GM10266 (cell line): ENCODE results near the gene ST14.
"Not testable (repeated sequence)": the region's sequence is repeated elsewhere in the genome, so short reads cannot be mapped to it uniquely, and the experiment has no call there.

Source experiments
- DNase-seq: peaks from one replicate; pipeline ENCODE4 v3.0.0; 2012; ENCODE audit errors: extremely low spot score
- TF ChIP-seq, protein P1 (sequence below): IDR thresholded peaks from 2 replicates; pipeline ENCODE4 v1.5.1; 2012; ENCODE audit warnings: mild to moderate bottlenecking, low read depth; ENCODE audit not compliant: control insufficient read depth, insufficient read depth; ENCODE audit errors: missing control alignments

ST14 gene

DNA sequence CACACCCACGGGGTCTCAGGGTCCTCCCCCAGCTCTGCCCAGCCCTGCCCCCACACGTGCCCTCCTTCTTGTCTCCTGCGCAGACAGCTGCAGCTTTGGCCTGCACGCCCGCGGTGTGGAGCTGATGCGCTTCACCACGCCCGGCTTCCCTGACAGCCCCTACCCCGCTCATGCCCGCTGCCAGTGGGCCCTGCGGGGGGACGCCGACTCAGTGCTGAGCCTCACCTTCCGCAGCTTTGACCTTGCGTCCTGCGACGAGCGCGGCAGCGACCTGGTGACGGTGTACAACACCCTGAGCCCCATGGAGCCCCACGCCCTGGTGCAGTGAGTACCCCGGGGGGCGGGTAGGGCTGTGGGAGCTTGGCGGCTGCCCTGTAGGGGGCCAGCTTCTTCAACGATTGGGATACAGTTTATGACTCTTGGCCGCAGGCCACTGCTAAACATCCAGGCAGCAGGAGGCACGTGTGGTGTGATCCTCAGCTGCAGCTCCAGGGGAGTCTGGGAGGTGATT is 30.8 kb downstream of the ST14 start:
- DNase-seq: no peak
- TF ChIP-seq, protein P1, sequence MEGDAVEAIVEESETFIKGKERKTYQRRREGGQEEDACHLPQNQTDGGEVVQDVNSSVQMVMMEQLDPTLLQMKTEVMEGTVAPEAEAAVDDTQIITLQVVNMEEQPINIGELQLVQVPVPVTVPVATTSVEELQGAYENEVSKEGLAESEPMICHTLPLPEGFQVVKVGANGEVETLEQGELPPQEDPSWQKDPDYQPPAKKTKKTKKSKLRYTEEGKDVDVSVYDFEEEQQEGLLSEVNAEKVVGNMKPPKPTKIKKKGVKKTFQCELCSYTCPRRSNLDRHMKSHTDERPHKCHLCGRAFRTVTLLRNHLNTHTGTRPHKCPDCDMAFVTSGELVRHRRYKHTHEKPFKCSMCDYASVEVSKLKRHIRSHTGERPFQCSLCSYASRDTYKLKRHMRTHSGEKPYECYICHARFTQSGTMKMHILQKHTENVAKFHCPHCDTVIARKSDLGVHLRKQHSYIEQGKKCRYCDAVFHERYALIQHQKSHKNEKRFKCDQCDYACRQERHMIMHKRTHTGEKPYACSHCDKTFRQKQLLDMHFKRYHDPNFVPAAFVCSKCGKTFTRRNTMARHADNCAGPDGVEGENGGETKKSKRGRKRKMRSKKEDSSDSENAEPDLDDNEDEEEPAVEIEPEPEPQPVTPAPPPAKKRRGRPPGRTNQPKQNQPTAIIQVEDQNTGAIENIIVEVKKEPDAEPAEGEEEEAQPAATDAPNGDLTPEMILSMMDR: no peak

DNA sequence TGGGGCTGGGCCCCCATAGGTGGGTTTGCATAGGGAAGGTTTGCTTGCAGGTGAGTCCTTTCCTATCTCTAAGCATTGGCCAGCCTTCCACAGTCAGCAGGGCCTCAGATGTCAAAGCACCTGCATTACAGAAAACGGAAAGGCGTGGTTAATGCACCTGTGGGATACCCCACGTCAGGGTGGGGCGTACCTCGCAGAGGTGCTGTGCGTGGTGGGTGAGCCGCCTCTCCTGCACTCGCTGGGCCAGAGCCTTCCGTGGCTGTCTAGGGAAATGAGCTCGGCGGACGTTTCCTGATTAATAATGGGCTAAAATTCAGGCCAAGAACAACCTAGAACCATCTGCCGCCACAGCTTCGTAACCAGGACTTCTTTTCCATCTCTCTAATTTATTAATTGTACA is 32.3 kb downstream of the ST14 start:
- no peak for DNase-seq
- TF ChIP-seq, protein P1: no peak

DNA sequence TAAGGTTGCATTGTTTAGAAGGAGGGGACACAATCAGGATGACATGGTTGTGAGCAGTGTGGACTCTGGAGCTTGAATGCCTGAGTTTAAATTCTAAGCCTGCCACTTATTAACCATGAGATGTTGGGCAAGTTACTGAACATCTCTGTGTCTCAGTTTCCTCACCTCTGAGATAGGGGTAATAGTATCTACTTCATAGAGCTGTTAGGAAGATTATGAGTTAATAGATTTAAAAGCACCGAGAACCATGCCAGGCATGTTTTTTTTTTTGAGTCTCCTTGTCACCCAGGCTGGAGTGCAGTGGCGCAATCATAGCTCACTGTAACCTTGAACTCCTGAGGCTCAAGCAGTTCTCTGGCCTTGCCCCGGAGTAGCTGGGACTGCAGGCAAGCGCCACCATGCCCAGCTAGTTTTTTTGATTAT is 33.3 kb downstream of the ST14 start:
- TF ChIP-seq, protein P1: no peak
- DNase-seq: no peak

DNA sequence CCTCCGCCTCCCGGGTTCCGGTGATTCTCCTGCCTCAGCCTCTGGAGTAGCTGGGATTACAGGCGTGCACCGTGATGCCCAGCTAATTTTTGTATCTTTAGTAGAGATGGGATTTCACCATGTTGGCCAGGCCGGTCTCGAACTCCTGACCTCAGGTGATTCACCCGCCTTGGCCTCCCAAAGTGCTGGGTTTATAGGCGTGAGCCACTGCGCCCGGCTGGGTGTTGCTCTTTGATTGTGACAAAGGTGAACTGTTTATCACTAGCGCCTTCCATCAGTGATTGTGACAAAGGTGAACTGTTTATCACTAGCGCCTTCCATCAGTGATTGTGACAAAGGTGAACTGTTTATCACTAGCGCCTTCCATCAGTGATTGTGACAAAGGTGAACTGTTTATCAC is 34.0 kb downstream of the ST14 start:
- DNase-seq: not testable (repeated sequence)

DNA sequence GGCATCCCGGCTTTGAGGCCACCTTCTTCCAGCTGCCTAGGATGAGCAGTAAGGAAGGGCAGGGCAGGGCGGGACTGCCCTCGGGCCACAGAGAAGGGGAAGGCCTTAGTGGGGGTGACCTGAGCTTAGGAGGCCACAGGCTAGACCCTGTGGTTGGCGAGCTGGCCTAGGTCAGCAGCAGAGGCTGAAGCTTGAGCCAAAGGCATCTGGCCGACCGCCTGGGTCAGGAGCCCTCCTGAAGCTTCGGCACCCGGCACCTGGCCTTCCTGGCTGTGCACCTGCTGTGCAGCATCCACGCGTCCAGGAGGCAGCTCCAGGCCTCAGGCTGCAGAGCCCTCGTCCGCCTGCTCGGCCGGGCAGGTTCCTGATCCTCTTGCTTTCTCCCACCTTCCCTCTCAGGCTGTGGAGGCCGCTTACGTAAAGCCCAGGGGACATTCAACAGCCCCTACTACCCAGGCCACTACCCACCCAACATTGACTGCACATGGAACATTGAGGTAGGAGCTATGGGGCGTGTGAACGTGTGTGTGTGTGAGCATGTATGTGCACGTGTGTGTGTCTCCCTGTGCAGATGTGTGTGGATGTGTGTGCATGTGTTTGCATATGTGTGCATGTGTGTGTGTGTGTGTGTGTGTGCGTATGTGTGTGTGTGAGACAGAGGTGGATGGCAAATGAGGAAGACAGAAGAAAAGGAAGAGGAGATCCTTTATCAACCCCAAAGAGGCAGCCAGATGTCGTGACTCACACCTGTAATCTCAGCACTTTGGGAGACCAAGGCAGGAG is 34.9 kb downstream of the ST14 start:
- DNase-seq: no peak
- TF ChIP-seq, protein P1: no peak

DNA sequence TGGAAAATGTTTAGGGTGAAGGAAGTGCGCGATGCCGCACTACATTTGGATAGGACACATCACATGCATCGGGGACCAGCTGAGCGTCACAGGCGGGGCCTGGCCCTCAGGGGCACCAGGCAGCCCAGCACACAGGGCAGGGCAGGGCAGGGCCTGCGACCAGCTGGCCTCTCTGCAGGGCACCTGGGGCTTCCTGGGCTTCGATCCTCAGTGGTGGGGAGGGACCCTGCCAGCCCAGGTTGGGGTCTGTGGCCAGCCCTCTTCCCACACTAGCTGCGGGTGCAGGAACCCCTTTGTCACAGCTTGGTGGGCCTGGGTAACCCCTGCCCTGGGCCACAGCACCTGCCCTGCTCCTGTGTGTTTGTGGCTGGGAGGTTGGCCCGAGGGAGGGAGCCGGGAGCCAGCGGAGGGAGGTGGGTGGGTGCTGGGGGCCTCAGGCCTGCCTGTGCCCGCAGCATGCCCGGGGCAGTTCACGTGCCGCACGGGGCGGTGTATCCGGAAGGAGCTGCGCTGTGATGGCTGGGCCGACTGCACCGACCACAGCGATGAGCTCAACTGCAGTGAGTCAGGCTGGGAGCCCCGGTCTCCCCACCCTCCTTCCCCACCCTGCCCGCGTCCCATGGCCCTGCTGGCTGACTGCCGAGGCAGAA is 37.9 kb downstream of the ST14 start:
- TF ChIP-seq, protein P1: no peak
- DNase-seq: no peak

DNA sequence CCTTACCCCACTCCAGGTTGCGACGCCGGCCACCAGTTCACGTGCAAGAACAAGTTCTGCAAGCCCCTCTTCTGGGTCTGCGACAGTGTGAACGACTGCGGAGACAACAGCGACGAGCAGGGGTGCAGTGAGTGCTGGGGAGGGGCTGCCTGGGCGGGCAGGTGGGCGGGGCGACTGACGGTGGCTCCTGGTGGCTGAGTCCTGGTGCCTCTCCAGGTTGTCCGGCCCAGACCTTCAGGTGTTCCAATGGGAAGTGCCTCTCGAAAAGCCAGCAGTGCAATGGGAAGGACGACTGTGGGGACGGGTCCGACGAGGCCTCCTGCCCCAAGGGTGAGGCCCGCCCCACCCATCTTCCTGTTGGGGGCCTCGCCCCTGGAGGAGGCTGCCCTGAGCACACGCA is 38.7 kb downstream of the ST14 start:
- no peak for DNase-seq
- TF ChIP-seq, protein P1: no peak
